Gastrocnemius medialis (tissue), 4 donors: ENCODE data around the gene VAPB. TPM values are rescaled to one million over a fixed set of nuclear protein-coding genes. Genes with fewer than 3 reads are reported as not detected.

Experiments
- ATAC-seq, 2 donors: fragments of 150-250 bp; one replicate each; pipeline ENCODE4 v1.9.1; 2016
- DNase-seq, 2 donors: peaks; one replicate each; pipeline ENCODE4 v3.0.0-alpha.2; 2019
- H3K27ac ChIP-seq, 4 donors: fragments of 200-600 bp; sonication (generic); 1 replicate in 1 of 4; 2 replicates in 3 of 4; pipeline ENCODE4 v1.5.1; 2016 to 2018; ENCODE audit warnings: mild to moderate bottlenecking in 2 of 4, moderate library complexity in 1 of 4
- H3K27me3 ChIP-seq, 3 donors: fragments of 200-600 bp; sonication (generic) in 2 of 3; 1 replicate in 1 of 3; 2 replicates in 2 of 3; pipeline versions ENCODE4 v1.5.1 to v1.6.0; 2016 to 2019; ENCODE audit warnings: mild to moderate bottlenecking in 1 of 3, moderate library complexity in 1 of 3
- H3K36me3 ChIP-seq, 2 donors: fragments of 200-600 bp; sonication (generic) in 1 of 2; one replicate each; pipeline ENCODE4 v1.5.1; 2017 to 2018
- H3K4me1 ChIP-seq, 2 donors: fragments of 200-600 bp; sonication (generic) in 1 of 2; one replicate each; pipeline ENCODE4 v1.5.1; 2016 to 2017; ENCODE audit warnings: mild to moderate bottlenecking in 2 of 2
- H3K4me3 ChIP-seq, 4 donors: fragments of 200-600 bp; sonication (generic) in 3 of 4; 1 replicate in 1 of 4; 2 replicates in 3 of 4; pipeline ENCODE4 v1.5.1; 2016 to 2019; ENCODE audit warnings: mild to moderate bottlenecking in 2 of 4
- H3K9me3 ChIP-seq, 3 donors: fragments of 200-600 bp; sonication (generic) in 2 of 3; 1 replicate in 1 of 3; 2 replicates in 2 of 3; pipeline ENCODE4 v1.5.1; 2016 to 2019
- POLR2A ChIP-seq, 2 donors: fragments of 450-650 bp; IDR thresholded peaks; one replicate each; pipeline ENCODE4 v1.6.1; 2017; ENCODE audit warnings: antibody characterized with exemption in 2 of 2, mild to moderate bottlenecking in 2 of 2, moderate library complexity in 2 of 2
- in situ Hi-C, 4 donors: fragments of 200-750 bp; cut with MboI; loops; one replicate each; pipeline versions ENCODE4 v1.15.0 to v1.8.0; 2017; ENCODE audit warnings: low sequenced_read_pairs in 4 of 4
- intact Hi-C: fragments of 100-400 bp; cut with DNase I; formaldehyde crosslinking; loops from one replicate; pipeline ENCODE4 v1.15.1; 2023; ENCODE audit warnings: low total_unique reads
- total RNA-seq, 4 donors: library from RNA; depleted of rRNA; stranded (reverse); fragments of >200 nt; gene quantifications; one replicate each; pipeline versions ENCODE4 v1.1.0 to v1.2.3, GENCODE V29; 2016
- TF ChIP-seq, protein P1 (sequence below), 5 experiments: fragments of 450-650 bp in 3 of 5; fragments of 200-600 bp in 2 of 5; sonication (generic) in 2 of 5; IDR thresholded peaks in 4 of 5; conservative IDR thresholded peaks in 1 of 5; 1 replicate in 4 of 5; 2 replicates in 1 of 5; pipeline ENCODE4 v1.5.1; 2016 to 2019; ENCODE audit warnings: antibody characterized with exemption in 5 of 5, mild to moderate bottlenecking in 3 of 5, moderate library complexity in 3 of 5

VAPB gene
- total RNA-seq, 4 donors from 2014 or later: 30.4 to 37.7 (median 32.8) TPM

GRCh38 chr20:58405504-58406291 lies 16.7 kb downstream of the VAPB start:
- Histone ChIP-seq H3K4me1 (peaks cover 76 to 86% of the 10 kb centered on the region in 2 donors), H3K4me3 (no peak overlapping the region), H3K36me3 (no peaks in the 10 kb centered on the region), H3K27ac (peak overlapping the region; percentile 73 to 81 (median 80)), H3K27me3 (no peaks in the 10 kb centered on the region), H3K9me3 (no peaks in the 10 kb centered on the region)
- TF ChIP-seq, protein P1, sequence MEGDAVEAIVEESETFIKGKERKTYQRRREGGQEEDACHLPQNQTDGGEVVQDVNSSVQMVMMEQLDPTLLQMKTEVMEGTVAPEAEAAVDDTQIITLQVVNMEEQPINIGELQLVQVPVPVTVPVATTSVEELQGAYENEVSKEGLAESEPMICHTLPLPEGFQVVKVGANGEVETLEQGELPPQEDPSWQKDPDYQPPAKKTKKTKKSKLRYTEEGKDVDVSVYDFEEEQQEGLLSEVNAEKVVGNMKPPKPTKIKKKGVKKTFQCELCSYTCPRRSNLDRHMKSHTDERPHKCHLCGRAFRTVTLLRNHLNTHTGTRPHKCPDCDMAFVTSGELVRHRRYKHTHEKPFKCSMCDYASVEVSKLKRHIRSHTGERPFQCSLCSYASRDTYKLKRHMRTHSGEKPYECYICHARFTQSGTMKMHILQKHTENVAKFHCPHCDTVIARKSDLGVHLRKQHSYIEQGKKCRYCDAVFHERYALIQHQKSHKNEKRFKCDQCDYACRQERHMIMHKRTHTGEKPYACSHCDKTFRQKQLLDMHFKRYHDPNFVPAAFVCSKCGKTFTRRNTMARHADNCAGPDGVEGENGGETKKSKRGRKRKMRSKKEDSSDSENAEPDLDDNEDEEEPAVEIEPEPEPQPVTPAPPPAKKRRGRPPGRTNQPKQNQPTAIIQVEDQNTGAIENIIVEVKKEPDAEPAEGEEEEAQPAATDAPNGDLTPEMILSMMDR (IDR thresholded peaks at IDR 0.05 in 4 of 5, conservative IDR thresholded peaks at IDR 0.05 in 1 of 5): no peak
- no peak for TF ChIP-seq POLR2A (IDR thresholded peaks at IDR 0.05)
- intact Hi-C loops: loop anchor here (10.0 kb wide), 2 partner anchors 489 to 639 kb away; partner anchors contain the start of gene PRELID3B
- in situ Hi-C loops: no loop called here
- ATAC-seq (peak; percentile 64 to 70), DNase-seq (peak in 1 of 2 donors; percentile 23)

GRCh38 chr20:58406422-58407001 lies 17.5 kb downstream of the VAPB start:
- no peak for ATAC-seq
- no peak overlapping the region for H3K4me3 ChIP-seq
- H3K4me1 ChIP-seq: peaks cover 69 to 78% of the 10 kb centered on the region in 2 donors
- in situ Hi-C loops: no loop called here
- intact Hi-C loops: loop anchor here (10.0 kb wide), 2 partner anchors 488 to 638 kb away; partner anchors contain the start of gene PRELID3B
- TF ChIP-seq POLR2A (IDR thresholded peaks at IDR 0.05): no peak
- TF ChIP-seq, protein P1 (IDR thresholded peaks at IDR 0.05 in 4 of 5, conservative IDR thresholded peaks at IDR 0.05 in 1 of 5): no peak
- no peaks in the 10 kb centered on the region for H3K36me3 ChIP-seq
- no peaks in the 10 kb centered on the region for H3K27me3 ChIP-seq
- no peak for DNase-seq
- H3K9me3 ChIP-seq: no peaks in the 10 kb centered on the region
- H3K27ac ChIP-seq: peak overlapping the region; percentile 80 to 81 (median 80)

DNA sequence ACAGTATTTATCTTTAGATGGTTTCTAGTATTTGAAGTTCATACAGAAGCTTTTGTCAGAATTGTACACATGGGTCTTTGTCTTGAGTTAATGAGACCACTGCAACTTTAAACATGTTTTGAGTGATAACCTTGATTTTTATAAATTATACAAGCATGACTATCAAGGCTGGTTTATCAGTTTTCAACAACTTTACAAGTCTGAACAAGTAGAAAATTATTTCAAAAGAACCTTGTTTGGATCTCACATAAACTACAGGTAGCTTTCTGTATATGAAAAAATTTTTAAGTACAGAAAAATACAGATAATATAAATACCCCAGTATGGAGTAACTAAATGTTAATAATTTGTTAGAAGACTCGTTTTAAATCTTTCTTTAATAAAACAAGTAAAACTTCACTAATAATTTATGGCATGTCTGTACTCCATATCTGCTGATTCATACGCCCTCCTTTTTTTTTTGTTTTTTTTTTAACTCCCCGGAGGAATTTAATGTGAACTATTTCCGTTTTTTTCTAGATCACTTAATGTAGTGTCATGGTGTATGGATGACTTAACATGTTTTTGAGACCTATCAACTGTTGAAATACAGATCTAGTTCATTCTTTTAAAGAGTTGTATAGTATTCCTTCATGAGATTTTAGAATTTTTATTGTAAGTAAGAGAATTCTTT lies 18.3 kb downstream of the VAPB start:
- in situ Hi-C loops: no loop called here

GRCh38 chr20:58407966-58408557 lies 19.0 kb downstream of the VAPB start:
- TF ChIP-seq, protein P1 (IDR thresholded peaks at IDR 0.05 in 4 of 5, conservative IDR thresholded peaks at IDR 0.05 in 1 of 5): no peak
- TF ChIP-seq POLR2A (IDR thresholded peaks at IDR 0.05): no peak
- no peaks in the 10 kb centered on the region for H3K9me3 ChIP-seq
- DNase-seq: peak; percentile 59 to 69
- peak overlapping the region; percentile 8 to 28 (median 16) for H3K4me3 ChIP-seq
- H3K36me3 ChIP-seq: no peaks in the 10 kb centered on the region
- no peaks in the 10 kb centered on the region for H3K27me3 ChIP-seq
- peak overlapping the region; percentile 80 to 81 (median 80) for H3K27ac ChIP-seq
- in situ Hi-C loops (no loop called here), intact Hi-C loops (loop anchor here (1.0 to 10.0 kb wide), 3 partner anchors 19 to 637 kb away; partner anchors contain the start of genes PRELID3B and VAPB)
- ATAC-seq: peak; percentile 98 to 99
- H3K4me1 ChIP-seq: peaks cover 64 to 76% of the 10 kb centered on the region in 2 donors

More for the DNA sequence above, 18.3 kb downstream of the VAPB start:
- no peaks in the 10 kb centered on the region for H3K27me3 ChIP-seq
- no peak overlapping the region for H3K4me3 ChIP-seq
- H3K9me3 ChIP-seq: no peaks in the 10 kb centered on the region
- TF ChIP-seq, protein P1 (IDR thresholded peaks at IDR 0.05 in 4 of 5, conservative IDR thresholded peaks at IDR 0.05 in 1 of 5): no peak
- no peak for TF ChIP-seq POLR2A (IDR thresholded peaks at IDR 0.05)
- ATAC-seq: peak in 1 of 2 donors; percentile 35
- no peaks in the 10 kb centered on the region for H3K36me3 ChIP-seq
- H3K4me1 ChIP-seq: peaks cover 64 to 77% of the 10 kb centered on the region in 2 donors
- no peak for DNase-seq
- intact Hi-C loops: loop anchor here (10.0 kb wide), 2 partner anchors 487 to 637 kb away; partner anchors contain the start of gene PRELID3B
- peak overlapping the region; percentile 80 to 81 (median 80) for H3K27ac ChIP-seq
